Liver (tissue), 3 donors: ENCODE data around the gene BTBD1.

Source experiments
- CTCF ChIP-seq: fragments of 150-350 bp; IDR thresholded peaks from 2 replicates; pipeline ENCODE4 v1.5.1; 2017; ENCODE audit warnings: improper control_type of control experiment, low read depth, low read length; ENCODE audit not compliant: missing input control
- FOXA2 ChIP-seq: IDR thresholded peaks from 2 replicates; pipeline ENCODE4 v1.6.1; 2016; ENCODE audit warnings: antibody characterized with exemption
- HNF4A ChIP-seq, 2 donors: conservative IDR thresholded peaks; 2 replicates each; pipeline ENCODE4 v1.6.1; 2016; ENCODE audit warnings: antibody characterized with exemption in 2 of 2, mild to moderate bottlenecking in 2 of 2
- JUND ChIP-seq, 2 donors: IDR thresholded peaks; 2 replicates each; pipeline ENCODE4 v1.6.1; 2016; ENCODE audit warnings: antibody characterized with exemption in 2 of 2
- MAX ChIP-seq: IDR thresholded peaks from 2 replicates; pipeline ENCODE4 v1.6.1; 2016; ENCODE audit warnings: antibody characterized with exemption
- RAD21 ChIP-seq, 2 donors: IDR thresholded peaks; 2 replicates each; pipeline ENCODE4 v1.6.1; 2016; ENCODE audit warnings: antibody characterized with exemption in 2 of 2, mild to moderate bottlenecking in 2 of 2
- REST ChIP-seq: IDR thresholded peaks from 2 replicates; pipeline ENCODE4 v1.6.1; 2016; ENCODE audit warnings: antibody characterized with exemption, mild to moderate bottlenecking
- SP1 ChIP-seq: IDR thresholded peaks from 2 replicates; pipeline ENCODE4 v1.6.1; 2018; ENCODE audit warnings: antibody characterized with exemption, mild to moderate bottlenecking
- TAF1 ChIP-seq: conservative IDR thresholded peaks from 2 replicates; pipeline ENCODE4 v1.6.1; 2016; ENCODE audit warnings: antibody characterized with exemption, mild to moderate bottlenecking
- YY1 ChIP-seq: IDR thresholded peaks from 2 replicates; pipeline ENCODE4 v1.6.1; 2016; ENCODE audit warnings: antibody characterized with exemption, mild to moderate bottlenecking
- ZBTB33 ChIP-seq: IDR thresholded peaks from 2 replicates; pipeline ENCODE4 v1.6.1; 2016; ENCODE audit warnings: antibody characterized with exemption
- donor health status: healthy.
- donor health status: healthy.

- no peak for TF ChIP-seq RAD21 (IDR thresholded peaks at IDR 0.05)
- TF ChIP-seq TAF1: no peak
- no peak for TF ChIP-seq CTCF
- TF ChIP-seq REST: no peak
- TF ChIP-seq FOXA2: no peak
- no peak for TF ChIP-seq HNF4A (conservative IDR thresholded peaks at IDR 0.05)
- no peak for TF ChIP-seq SP1
- no peak for TF ChIP-seq ZBTB33
- TF ChIP-seq MAX: no peak
- TF ChIP-seq YY1: no peak
- no peak for TF ChIP-seq JUND (IDR thresholded peaks at IDR 0.05)
Observed at GRCh38 chr15:83107841-83108181, 40.8 kb upstream of the BTBD1 start.
